Measurements from ENCODE around the gene ARL11. TPM values are rescaled to one million over a fixed set of nuclear protein-coding genes. Genes with fewer than 3 reads are reported as not detected.

Gene ARL11
- total RNA-seq, 1 donor from 2014 or later, result not detected

DNA sequence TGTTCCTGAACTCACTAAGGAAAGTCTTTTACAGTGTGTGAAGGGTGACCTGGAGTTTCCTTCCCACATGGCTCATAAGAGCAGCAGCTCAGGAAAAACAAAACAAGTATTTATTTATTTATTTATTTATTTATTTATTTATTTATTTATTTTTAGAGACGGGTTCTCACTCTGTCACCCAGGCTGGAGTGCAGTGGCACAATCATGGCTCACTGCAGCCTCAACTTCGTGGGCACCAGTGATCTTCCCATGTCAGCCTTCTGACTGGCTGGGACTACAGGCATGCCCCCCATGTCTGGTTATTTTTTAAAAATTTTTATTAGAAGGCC lies 10.4 kb downstream of the ARL11 start:
- no peak for TF ChIP-seq CTCF (IDR thresholded peaks at IDR 0.05; ENCODE audit: insufficient read depth, low read length, poor library complexity, severe bottlenecking)
- no peak for DNase-seq (ENCODE audit: low read depth)
- H3K27me3 ChIP-seq (ENCODE audit: control insufficient read depth, insufficient read depth, low read length), result no peaks in the 10 kb centered on the region
- H3K36me3 ChIP-seq (ENCODE audit: control insufficient read depth, insufficient read depth, low read length), result no peaks in the 10 kb centered on the region
- H3K4me3 ChIP-seq (ENCODE audit: low read depth, low read length), result no peak overlapping the region

GRCh38 chr13:49641801-49642291 lies 13.5 kb downstream of the ARL11 start:
- no peak overlapping the region for H3K4me3 ChIP-seq (ENCODE audit: low read depth, low read length)
- no peak for DNase-seq (ENCODE audit: low read depth)
- H3K36me3 ChIP-seq (ENCODE audit: control insufficient read depth, insufficient read depth, low read length), result no peaks in the 10 kb centered on the region
- TF ChIP-seq CTCF (IDR thresholded peaks at IDR 0.05; ENCODE audit: insufficient read depth, low read length, poor library complexity, severe bottlenecking), result no peak
- no peaks in the 10 kb centered on the region for H3K27me3 ChIP-seq (ENCODE audit: control insufficient read depth, insufficient read depth, low read length)

DNA sequence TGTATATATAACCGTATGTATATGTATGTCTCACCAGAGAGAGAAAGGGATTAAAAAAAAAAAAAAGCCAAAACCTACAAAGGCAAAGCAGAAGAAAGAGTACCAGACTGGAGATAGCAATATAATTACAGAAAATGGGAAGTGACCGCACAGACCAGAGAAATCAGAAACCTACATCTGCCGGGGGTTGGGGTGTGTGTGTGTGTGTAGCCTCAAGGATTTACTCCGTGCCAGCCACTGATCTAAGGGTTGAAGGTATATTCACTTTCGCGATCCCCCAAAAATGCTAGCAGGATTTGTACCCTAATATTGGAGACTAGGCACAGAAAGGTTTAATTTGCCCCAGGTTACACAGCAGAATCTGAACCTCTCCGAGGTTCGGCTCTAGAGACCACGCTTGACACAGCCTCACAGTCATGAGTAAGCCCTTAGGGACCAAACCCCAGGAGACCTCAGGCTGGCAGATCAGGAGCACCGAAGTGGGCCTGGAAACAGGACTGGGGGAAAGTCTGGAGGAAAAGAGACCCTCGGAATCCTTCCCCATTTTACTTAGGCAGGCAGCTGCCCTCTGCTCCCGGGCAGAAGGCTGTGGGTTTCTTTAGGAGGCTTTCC lies 14.8 kb downstream of the ARL11 start:
- no peak for TF ChIP-seq CTCF (IDR thresholded peaks at IDR 0.05; ENCODE audit: insufficient read depth, low read length, poor library complexity, severe bottlenecking)
- DNase-seq (ENCODE audit: low read depth), result no peak
- no peak overlapping the region for H3K4me3 ChIP-seq (ENCODE audit: low read depth, low read length)
- no peaks in the 10 kb centered on the region for H3K27me3 ChIP-seq (ENCODE audit: control insufficient read depth, insufficient read depth, low read length)
- no peaks in the 10 kb centered on the region for H3K36me3 ChIP-seq (ENCODE audit: control insufficient read depth, insufficient read depth, low read length)

DNA sequence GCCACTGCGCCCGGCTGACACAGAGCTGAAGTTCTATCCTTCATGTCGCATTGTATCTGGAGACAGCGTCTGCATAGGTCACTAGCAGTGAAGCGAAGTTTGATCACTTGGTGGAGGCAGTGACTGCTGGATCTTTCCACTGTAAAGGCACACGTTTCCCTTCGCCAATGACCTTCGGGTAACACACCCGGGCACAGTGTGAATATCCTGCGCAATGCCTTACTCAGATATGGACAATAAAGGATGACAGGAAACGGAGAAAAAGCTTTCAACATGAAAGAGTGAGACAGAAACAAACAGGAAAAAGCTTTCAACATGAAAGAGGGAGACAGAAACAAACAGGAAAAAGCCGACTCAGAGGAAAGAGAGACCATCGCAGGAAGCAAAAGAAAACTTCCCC lies 17.1 kb downstream of the ARL11 start:
- H3K27me3 ChIP-seq (ENCODE audit: control insufficient read depth, insufficient read depth, low read length), result no peaks in the 10 kb centered on the region
- no peak for DNase-seq (ENCODE audit: low read depth)
- H3K4me3 ChIP-seq (ENCODE audit: low read depth, low read length), result no peak overlapping the region
- no peaks in the 10 kb centered on the region for H3K36me3 ChIP-seq (ENCODE audit: control insufficient read depth, insufficient read depth, low read length)
- TF ChIP-seq CTCF (IDR thresholded peaks at IDR 0.05; ENCODE audit: insufficient read depth, low read length, poor library complexity, severe bottlenecking), result no peak

- no peaks in the 10 kb centered on the region for H3K27me3 ChIP-seq (ENCODE audit: control insufficient read depth, insufficient read depth, low read length)
- DNase-seq (ENCODE audit: low read depth), result no peak
- TF ChIP-seq CTCF (IDR thresholded peaks at IDR 0.05; ENCODE audit: insufficient read depth, low read length, poor library complexity, severe bottlenecking), result no peak
- no peak overlapping the region for H3K4me3 ChIP-seq (ENCODE audit: low read depth, low read length)
- no peaks in the 10 kb centered on the region for H3K36me3 ChIP-seq (ENCODE audit: control insufficient read depth, insufficient read depth, low read length)
Measured at GRCh38 chr13:49646688-49647087, 18.4 kb downstream of the ARL11 start.

Measured in kidney epithelial cell (primary cell).